Measurements from ENCODE around the gene UBQLN3. TPM values are rescaled to one million over a fixed set of nuclear protein-coding genes. Genes with fewer than 3 reads are reported as not detected.

Gene UBQLN3
- total RNA-seq, 4 donors from 2014 or later, result 0.64 to 0.75 TPM; not detected in 2

DNA sequence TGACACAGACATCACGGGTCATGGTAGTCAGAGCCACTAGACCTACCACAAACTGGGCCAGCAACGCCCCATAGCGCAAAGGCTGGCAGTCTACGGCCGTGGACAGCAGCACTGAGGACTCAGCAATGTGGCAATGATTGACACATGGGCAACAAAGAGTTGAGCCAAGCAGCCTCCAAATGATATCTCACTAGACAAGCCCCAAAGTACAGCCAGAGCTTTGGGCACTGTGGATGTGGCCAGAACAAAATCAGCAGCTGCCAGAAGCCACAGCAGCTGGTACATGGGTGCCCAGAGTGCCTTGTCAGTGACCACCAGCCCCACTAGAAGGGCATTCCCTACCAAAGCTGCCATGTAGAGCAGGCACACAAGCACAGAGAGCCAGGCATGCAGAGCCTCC is 18.0 kb upstream of the UBQLN3 start:
- DNase-seq, result no peak

DNA sequence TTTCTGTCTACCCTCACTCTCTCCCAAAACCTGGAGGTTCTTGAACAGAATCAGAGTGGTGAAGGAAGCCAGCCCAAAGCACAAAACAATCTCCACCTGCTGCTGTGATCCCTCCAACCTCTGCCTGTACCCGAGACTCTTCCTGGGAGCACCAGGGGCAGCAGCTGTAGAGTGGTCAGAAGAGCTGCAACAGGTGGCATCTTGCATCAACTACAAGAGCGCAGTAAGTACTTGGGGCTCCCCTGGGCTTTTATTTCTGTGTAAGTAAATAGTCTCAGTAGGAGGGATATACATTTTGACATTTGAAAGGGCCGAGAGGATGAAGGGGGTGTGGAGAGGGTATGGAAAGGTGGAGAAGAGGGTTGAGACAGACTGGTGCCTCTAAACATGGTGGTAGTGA is 15.0 kb upstream of the UBQLN3 start:
- 55 to 76% methylated on average over 1 to 3 of the region's 3 CpGs for WGBS, 2 donors (ENCODE audit: low coverage in 1 of 2)
- TF ChIP-seq POLR2AphosphoS5 (IDR thresholded peaks at IDR 0.05), result no peak
- TF ChIP-seq EP300 (IDR thresholded peaks at IDR 0.05; ENCODE audit: low read depth), result no peak
- TF ChIP-seq, protein P1, sequence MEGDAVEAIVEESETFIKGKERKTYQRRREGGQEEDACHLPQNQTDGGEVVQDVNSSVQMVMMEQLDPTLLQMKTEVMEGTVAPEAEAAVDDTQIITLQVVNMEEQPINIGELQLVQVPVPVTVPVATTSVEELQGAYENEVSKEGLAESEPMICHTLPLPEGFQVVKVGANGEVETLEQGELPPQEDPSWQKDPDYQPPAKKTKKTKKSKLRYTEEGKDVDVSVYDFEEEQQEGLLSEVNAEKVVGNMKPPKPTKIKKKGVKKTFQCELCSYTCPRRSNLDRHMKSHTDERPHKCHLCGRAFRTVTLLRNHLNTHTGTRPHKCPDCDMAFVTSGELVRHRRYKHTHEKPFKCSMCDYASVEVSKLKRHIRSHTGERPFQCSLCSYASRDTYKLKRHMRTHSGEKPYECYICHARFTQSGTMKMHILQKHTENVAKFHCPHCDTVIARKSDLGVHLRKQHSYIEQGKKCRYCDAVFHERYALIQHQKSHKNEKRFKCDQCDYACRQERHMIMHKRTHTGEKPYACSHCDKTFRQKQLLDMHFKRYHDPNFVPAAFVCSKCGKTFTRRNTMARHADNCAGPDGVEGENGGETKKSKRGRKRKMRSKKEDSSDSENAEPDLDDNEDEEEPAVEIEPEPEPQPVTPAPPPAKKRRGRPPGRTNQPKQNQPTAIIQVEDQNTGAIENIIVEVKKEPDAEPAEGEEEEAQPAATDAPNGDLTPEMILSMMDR (IDR thresholded peaks at IDR 0.05), result no peak
- TF ChIP-seq POLR2A (IDR thresholded peaks at IDR 0.05), result no peak
- intact Hi-C loops (cut with DNase I; ENCODE audit: low total_unique reads) (no loop called here), in situ Hi-C loops (cut with MboI; ENCODE audit: low pct_ligation_motif_present in 1 of 4, low pct_unique_long_range_greater_than_20kb in 1 of 4, low sequenced_read_pairs in 3 of 4) (no loop called here)
- no peaks in the 10 kb centered on the region for H3K36me3 ChIP-seq
- H3K4me3 ChIP-seq, result no peak overlapping the region
- no peak overlapping the region for H3K27ac ChIP-seq
- no peaks in the 10 kb centered on the region for H3K27me3 ChIP-seq
- no peak for DNase-seq
- H3K9me3 ChIP-seq, result no peaks in the 10 kb centered on the region
- H3K4me1 ChIP-seq, result no peaks in the 10 kb centered on the region

More for the DNA sequence above, 18.0 kb upstream of the UBQLN3 start:
- intact Hi-C loops (cut with DNase I; ENCODE audit: low total_unique reads) (no loop called here), in situ Hi-C loops (cut with MboI; ENCODE audit: low pct_ligation_motif_present in 1 of 4, low pct_unique_long_range_greater_than_20kb in 1 of 4, low sequenced_read_pairs in 3 of 4) (no loop called here)
- Histone ChIP-seq H3K36me3 (no peaks in the 10 kb centered on the region), H3K4me1 (no peaks in the 10 kb centered on the region), H3K27ac (no peak overlapping the region), H3K4me3 (no peak overlapping the region), H3K9me3 (no peaks in the 10 kb centered on the region), H3K27me3 (no peaks in the 10 kb centered on the region)
- TF ChIP-seq POLR2A (IDR thresholded peaks at IDR 0.05), result no peak
- TF ChIP-seq EP300 (IDR thresholded peaks at IDR 0.05; ENCODE audit: low read depth), result no peak
- TF ChIP-seq, protein P1 (IDR thresholded peaks at IDR 0.05), result no peak
- TF ChIP-seq POLR2AphosphoS5 (IDR thresholded peaks at IDR 0.05), result no peak
- WGBS, 2 donors (ENCODE audit: low coverage in 1 of 2), result 94% methylated on average over 5 of the region's 5 CpGs; no CpG with 5 or more reads in 1 of the 2 donors

DNA sequence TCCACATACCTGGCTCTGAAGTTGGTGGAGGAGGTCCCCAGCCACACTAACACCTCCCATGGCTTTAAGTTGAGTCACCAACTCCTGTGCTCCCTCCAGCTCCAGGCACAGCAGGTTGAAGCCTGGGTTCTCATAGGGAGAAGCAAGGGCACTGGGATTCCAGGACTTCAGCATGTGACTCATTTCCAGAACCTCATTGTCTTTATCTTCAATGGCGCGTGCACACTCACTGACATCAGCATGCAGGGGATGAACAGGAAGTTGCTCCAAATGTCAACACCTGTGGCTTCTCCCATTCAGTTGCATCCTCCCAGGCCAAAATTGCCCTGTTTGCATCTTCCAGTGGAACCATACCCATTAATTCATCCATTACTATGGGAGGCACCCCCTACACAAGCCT is 12.6 kb upstream of the UBQLN3 start:
- no peaks in the 10 kb centered on the region for H3K27me3 ChIP-seq
- intact Hi-C loops (cut with DNase I; ENCODE audit: low total_unique reads) (no loop called here), in situ Hi-C loops (cut with MboI; ENCODE audit: low pct_ligation_motif_present in 1 of 4, low pct_unique_long_range_greater_than_20kb in 1 of 4, low sequenced_read_pairs in 3 of 4) (no loop called here)
- H3K9me3 ChIP-seq, result no peaks in the 10 kb centered on the region
- no peaks in the 10 kb centered on the region for H3K4me1 ChIP-seq
- H3K4me3 ChIP-seq, result no peak overlapping the region
- no peak for DNase-seq
- TF ChIP-seq POLR2A (IDR thresholded peaks at IDR 0.05) (no peak), EP300 (IDR thresholded peaks at IDR 0.05; ENCODE audit: low read depth) (no peak), POLR2AphosphoS5 (IDR thresholded peaks at IDR 0.05) (no peak)
- TF ChIP-seq, protein P1 (IDR thresholded peaks at IDR 0.05), result no peak
- H3K36me3 ChIP-seq, result no peaks in the 10 kb centered on the region
- WGBS, 2 donors (ENCODE audit: low coverage in 1 of 2), result 96 to 100% methylated on average over 2 of the region's 2 CpGs
- no peak overlapping the region for H3K27ac ChIP-seq

DNA sequence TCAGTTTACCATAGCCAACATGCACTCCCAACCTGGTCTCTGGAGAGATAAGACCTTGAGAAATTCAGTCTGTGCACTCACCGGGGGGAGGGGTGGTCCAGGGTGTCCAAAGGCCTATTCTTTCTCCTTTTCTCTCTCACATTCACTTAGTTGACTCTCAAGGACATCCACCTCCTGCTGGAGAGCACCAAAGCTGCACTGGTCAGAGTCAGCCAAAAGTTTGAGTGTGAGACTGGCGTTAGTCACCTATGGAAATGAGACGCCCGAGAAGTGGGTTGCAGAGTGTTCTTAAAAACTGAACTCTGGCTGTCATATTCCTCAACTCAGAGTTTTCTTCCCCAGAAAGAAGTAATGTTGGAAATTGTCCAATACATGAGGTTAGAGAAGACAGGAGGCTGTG is 11.8 kb upstream of the UBQLN3 start:
- DNase-seq, result no peak
- Histone ChIP-seq H3K4me1 (no peaks in the 10 kb centered on the region), H3K9me3 (no peaks in the 10 kb centered on the region), H3K4me3 (no peak overlapping the region), H3K36me3 (no peaks in the 10 kb centered on the region), H3K27me3 (no peaks in the 10 kb centered on the region), H3K27ac (no peak overlapping the region)
- TF ChIP-seq EP300 (IDR thresholded peaks at IDR 0.05; ENCODE audit: low read depth) (no peak), POLR2A (IDR thresholded peaks at IDR 0.05) (no peak), POLR2AphosphoS5 (IDR thresholded peaks at IDR 0.05) (no peak)
- TF ChIP-seq, protein P1 (IDR thresholded peaks at IDR 0.05), result no peak
- in situ Hi-C loops (cut with MboI; ENCODE audit: low pct_ligation_motif_present in 1 of 4, low pct_unique_long_range_greater_than_20kb in 1 of 4, low sequenced_read_pairs in 3 of 4) (no loop called here), intact Hi-C loops (cut with DNase I; ENCODE audit: low total_unique reads) (no loop called here)
- 86 to 95% methylated on average over 3 to 4 of the region's 4 CpGs for WGBS, 2 donors (ENCODE audit: low coverage in 1 of 2)
